OCI-M2 (cell line): Measurements from ENCODE around the gene SETDB1.
"Not testable (repeated sequence)": the region's sequence is repeated elsewhere in the genome, so short reads cannot be mapped to it uniquely, and the experiment has no call there.

Experiments
- DNase-seq: peaks from one replicate; lab custom pipeline; 2025; ENCODE audit not compliant: unreplicated experiment; lab: John Stamatoyannopoulos, UW

Gene SETDB1

GRCh38 chr1:150926097-150926741 is at the start of gene SETDB1:
Gene SETDB1 (plus strand): TSS chr1:150926363. CDS start chr1:150927715, 1,352 bp downstream.
- peak; percentile 89 for DNase-seq

- not testable (repeated sequence) for DNase-seq
Observed at GRCh38 chr1:150878931-150879330, 47.2 kb upstream of the SETDB1 start.

- DNase-seq: no peak
Observed at GRCh38 chr1:150881331-150882070, 44.7 kb upstream of the SETDB1 start.

- DNase-seq: not testable (repeated sequence)
Observed at GRCh38 chr1:150883121-150883520, 43.0 kb upstream of the SETDB1 start.

DNA sequence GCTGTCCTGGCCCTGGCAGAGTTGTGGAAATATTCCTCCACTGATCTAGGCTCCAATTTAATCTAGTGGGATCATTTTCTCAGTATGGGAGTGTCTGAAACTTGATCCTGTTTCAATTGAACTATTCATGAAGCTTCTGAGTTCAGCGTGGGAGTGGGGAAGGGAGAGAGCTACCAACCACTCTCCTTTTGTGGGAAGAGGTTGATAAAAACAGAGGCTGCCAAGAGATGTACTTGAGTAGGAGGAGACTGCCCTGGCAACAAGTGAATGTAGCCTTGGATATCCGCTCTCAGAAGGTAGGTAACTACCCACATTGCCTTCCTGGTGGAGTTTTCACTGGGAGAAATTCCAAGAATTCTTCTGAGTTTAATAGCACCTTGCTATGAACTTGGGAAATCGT is 39.1 kb upstream of the SETDB1 start, which contains the start of gene CTXND2:
Gene CTXND2, plus strand, starts transcription at position 119 of the 400 bp plus-strand sequence. CDS start 25,179 bp downstream, outside the sequence.
- DNase-seq: no peak

DNA sequence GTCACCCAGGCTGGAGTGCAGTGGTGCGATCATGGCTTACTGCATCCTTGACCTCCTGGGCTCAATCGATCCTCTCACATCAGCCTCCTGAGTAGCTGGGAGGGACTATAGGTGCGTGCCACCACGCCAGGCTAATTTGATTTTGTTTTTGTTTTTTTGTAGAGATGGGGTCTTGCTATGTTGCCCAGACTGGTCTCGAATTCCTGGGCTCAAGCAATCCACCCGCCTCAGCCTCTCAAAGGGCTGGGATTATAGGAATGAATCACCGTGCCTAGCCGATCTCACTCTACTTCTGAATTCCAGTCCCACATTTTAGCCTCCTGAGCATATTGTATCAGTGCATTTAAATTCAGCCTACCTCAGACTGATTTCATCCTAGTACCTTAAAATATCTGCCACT is 37.4 kb upstream of the SETDB1 start:
- DNase-seq: no peak

DNA sequence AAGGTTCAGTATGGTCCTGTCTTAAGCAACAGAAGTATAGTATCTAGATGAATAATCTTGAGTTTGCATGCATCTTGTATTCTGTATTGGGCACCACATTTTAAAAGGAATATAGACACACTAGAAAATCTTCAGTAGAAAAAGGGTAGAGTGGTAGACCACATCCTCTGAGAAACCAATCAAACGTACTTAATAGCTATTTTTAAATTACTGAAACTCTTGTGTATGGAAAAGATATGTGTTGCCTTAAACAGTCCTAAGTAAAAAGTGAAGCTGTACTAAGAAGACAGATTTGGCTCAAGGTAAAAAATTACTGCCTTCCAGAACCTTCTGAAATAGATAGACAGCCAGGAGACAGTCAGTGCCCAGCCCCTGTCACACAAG is 36.1 kb upstream of the SETDB1 start:
- no peak for DNase-seq

- DNase-seq: no peak
Observed at GRCh38 chr1:150893336-150893913, 32.7 kb upstream of the SETDB1 start.

GRCh38 chr1:150895618-150896017 is 30.5 kb upstream of the SETDB1 start:
- DNase-seq: no peak

GRCh38 chr1:150899795-150900194 is 26.4 kb upstream of the SETDB1 start:
- DNase-seq: not testable (repeated sequence)

- DNase-seq: no peak
Observed at GRCh38 chr1:150902346-150902745, 23.8 kb upstream of the SETDB1 start.

DNA sequence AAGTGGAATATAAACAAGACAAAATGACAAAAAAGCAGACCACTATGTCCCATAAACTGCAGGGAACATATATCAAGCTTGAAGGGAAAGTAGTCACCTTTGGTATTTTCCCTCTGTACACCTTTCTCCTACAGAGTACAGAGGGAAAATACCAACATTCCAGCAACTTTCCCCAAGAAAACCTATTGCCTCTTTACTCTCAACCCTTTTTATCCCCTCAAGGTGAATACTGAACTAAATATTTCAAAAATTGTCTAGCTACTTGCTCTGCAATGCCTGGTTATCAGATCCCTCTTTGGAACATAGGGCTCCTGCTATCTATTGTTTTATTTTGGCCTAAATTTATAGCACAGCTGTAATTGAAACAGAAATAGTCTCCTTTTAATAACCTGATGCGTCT is 23.4 kb upstream of the SETDB1 start:
- DNase-seq: no peak

DNA sequence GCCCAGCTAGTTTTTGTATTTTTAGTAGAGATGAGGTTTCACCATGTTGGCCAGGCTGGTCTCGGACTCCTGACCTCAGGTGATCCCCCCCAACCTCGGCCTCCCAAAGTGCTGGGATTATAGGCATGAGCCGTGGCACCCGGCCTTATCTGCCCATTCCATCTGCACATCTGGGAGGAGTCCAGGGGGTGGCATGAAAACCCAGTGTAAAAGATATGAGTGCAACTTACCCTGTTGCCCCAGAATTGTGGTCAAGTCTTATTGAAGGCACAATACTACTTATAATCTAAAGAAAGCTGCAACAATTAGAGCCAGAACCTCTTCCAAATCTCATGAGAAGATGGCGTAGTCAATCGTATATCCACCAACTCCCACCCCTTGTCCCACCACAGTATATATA is 20.9 kb upstream of the SETDB1 start:
- no peak for DNase-seq

DNA sequence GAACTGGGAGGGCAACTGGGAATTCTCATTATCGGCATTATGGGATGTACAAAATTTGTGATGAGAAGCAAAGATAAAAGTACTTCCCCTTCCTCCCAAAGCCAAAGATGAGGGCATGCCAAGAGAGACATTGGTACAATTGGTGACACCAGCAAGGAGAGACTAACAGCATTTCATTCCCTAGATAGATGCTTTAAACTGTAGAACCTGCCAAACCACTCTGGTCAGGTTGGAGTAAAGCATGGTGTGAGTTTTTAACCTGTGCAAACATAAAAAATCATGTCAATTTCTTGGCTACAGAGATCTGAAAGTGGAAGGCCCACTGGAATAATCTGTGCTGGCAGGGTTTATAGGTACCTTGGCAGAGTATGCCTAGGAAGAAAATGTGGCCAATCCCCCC is 19.8 kb upstream of the SETDB1 start:
- DNase-seq: no peak

- DNase-seq: no peak
Observed at GRCh38 chr1:150906813-150907212, 19.4 kb upstream of the SETDB1 start.

- no peak for DNase-seq
Observed at GRCh38 chr1:150909585-150910180, 16.5 kb upstream of the SETDB1 start.

DNA sequence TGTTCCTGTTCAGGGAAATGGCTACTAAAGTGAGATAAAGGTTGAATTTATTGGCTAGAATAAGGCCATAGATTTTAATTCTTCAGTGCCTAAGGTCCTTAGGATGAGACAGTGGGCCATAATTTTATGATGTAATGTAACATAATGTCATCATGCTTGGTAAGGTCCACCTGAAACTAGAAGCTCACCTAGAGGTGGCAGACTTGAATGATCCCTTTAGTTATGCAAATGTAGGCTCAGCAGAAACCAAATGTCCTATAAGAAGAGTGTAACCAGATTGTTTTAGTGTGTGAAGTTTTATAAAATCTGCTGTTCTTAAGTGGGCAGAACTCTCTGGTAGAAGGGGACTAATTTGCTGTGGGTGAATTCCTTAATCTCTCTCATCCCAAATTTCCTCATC is 13.5 kb upstream of the SETDB1 start:
- no peak for DNase-seq

DNA sequence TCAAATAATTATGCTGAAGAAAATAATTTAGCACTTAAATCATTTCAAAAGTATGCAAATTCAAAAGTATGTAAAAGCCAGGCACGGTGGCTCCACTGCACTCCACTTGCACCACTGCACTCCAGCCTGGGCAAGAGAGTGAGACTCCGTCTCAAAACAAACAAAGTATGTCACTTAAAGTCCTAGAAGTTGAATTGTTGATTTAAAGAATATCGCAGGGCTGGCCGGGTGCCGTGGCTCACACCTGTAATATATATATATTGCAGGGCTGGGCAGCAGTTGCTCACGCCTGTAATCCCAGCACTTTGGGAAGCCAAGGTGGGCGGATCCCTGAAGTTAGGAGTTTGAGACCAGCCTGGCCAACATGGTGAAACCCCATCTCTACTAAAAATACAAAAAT is 8.8 kb upstream of the SETDB1 start:
- DNase-seq: no peak

GRCh38 chr1:150922519-150922975 is 3.6 kb upstream of the SETDB1 start:
- no peak for DNase-seq

- DNase-seq: no peak
Observed at GRCh38 chr1:150925080-150925479, 1.1 kb upstream of the SETDB1 start.

DNA sequence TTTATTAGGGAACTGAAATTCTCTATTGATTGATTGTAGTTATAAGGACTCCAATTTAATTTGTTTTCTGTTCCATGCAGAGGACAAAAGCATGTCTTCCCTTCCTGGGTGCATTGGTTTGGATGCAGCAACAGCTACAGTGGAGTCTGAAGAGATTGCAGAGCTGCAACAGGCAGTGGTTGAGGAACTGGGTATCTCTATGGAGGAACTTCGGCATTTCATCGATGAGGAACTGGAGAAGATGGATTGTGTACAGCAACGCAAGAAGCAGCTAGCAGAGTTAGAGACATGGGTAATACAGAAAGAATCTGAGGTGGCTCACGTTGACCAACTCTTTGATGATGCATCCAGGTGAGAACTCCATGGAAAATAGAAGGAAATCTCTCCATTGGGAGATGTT is 1.5 kb downstream of the SETDB1 start:
- no peak for DNase-seq

- no peak for DNase-seq
Observed at GRCh38 chr1:150928286-150928685, 2.1 kb downstream of the SETDB1 start.
